ENCODE measurements around the gene CATSPER1.

GRCh38 chr11:66059966-66060680, 33.8 kb upstream of the CATSPER1 start:
- no peak for TF ChIP-seq POLR2A (IDR thresholded peaks at IDR 0.05; ENCODE audit: low read length)
- TF ChIP-seq GATA1 (IDR thresholded peaks at IDR 0.05; ENCODE audit: low read depth, low read length), result no peak

All from erythroblast (primary cell).